Measurements from ENCODE around the gene RDH5.

The RDH5 gene

GRCh38 chr12:55728186-55728938, 8.2 kb downstream of the RDH5 start:
- DNase-seq (ENCODE audit: low read depth) = no peak

GRCh38 chr12:55728939-55729818, 9.0 kb downstream of the RDH5 start, which contains the start of gene CD63:
Gene CD63 (minus strand): TSS chr12:55729009. CDS start chr12:55728341, 668 bp downstream.
- DNase-seq (ENCODE audit: low read depth) = peak; percentile 66

GRCh38 chr12:55729819-55730818, 9.9 kb downstream of the RDH5 start:
- DNase-seq (ENCODE audit: low read depth) = no peak

GRCh38 chr12:55732288-55732687, 12.1 kb downstream of the RDH5 start:
- no peak for DNase-seq (ENCODE audit: low read depth)

- DNase-seq (ENCODE audit: low read depth) = no peak
These were observed 12.9 kb downstream of the RDH5 start for GRCh38 chr12:55733021-55733555.

- no peak for DNase-seq (ENCODE audit: low read depth)
These were observed 13.7 kb downstream of the RDH5 start for GRCh38 chr12:55733858-55734257.

GRCh38 chr12:55734595-55734994, 14.4 kb downstream of the RDH5 start:
- no peak for DNase-seq (ENCODE audit: low read depth)

GRCh38 chr12:55736076-55736475, 15.9 kb downstream of the RDH5 start:
- no peak for DNase-seq (ENCODE audit: low read depth)

GRCh38 chr12:55736780-55737580, 16.8 kb downstream of the RDH5 start:
- DNase-seq (ENCODE audit: low read depth) = no peak

- no peak for DNase-seq (ENCODE audit: low read depth)
These were observed 17.5 kb downstream of the RDH5 start for GRCh38 chr12:55737581-55738122.

GRCh38 chr12:55738123-55739024, 18.2 kb downstream of the RDH5 start:
- peak; percentile 65 for DNase-seq (ENCODE audit: low read depth)

- no peak for DNase-seq (ENCODE audit: low read depth)
These were observed 18.8 kb downstream of the RDH5 start for GRCh38 chr12:55739025-55739378.

- no peak for DNase-seq (ENCODE audit: low read depth)
These were observed 21.9 kb downstream of the RDH5 start for GRCh38 chr12:55741931-55742680.

GRCh38 chr12:55742719-55743405, 22.7 kb downstream of the RDH5 start, which contains the start of gene GDF11:
Gene GDF11 (plus strand): TSS chr12:55743122. CDS start chr12:55743317, 195 bp downstream.
- DNase-seq (ENCODE audit: low read depth) = peak; percentile 51

GRCh38 chr12:55743406-55744339, 23.5 kb downstream of the RDH5 start:
- no peak for DNase-seq (ENCODE audit: low read depth)

GRCh38 chr12:55744340-55745030, 24.3 kb downstream of the RDH5 start:
- no peak for DNase-seq (ENCODE audit: low read depth)
